ENCODE results near the gene PSRC1.
A peak's percentile ranks its signal among the peaks of the same experiment; 100 is the strongest.

PSRC1 gene

GRCh38 chr1:109283748-109284600 is 1.0 kb upstream of the PSRC1 start:
- no peak for TF ChIP-seq CTCF (IDR thresholded peaks at IDR 0.05; ENCODE audit: control insufficient read depth, extremely low read depth, insufficient read depth)
- no peak for DNase-seq (ENCODE audit: low read depth)
- H3K4me3 ChIP-seq (ENCODE audit: low read depth, low read length), result peak overlapping the region; percentile 81

- no peak for DNase-seq (ENCODE audit: low read depth)
- peak overlapping the region; percentile 81 for H3K4me3 ChIP-seq (ENCODE audit: low read depth, low read length)
- no peak for TF ChIP-seq CTCF (IDR thresholded peaks at IDR 0.05; ENCODE audit: control insufficient read depth, extremely low read depth, insufficient read depth)
Observed at GRCh38 chr1:109282497-109282951, 421 bp downstream of the PSRC1 start.

GRCh38 chr1:109281680-109282496 is 1.1 kb downstream of the PSRC1 start:
- peak overlapping the region; percentile 81 for H3K4me3 ChIP-seq (ENCODE audit: low read depth, low read length)
- no peak for TF ChIP-seq CTCF (IDR thresholded peaks at IDR 0.05; ENCODE audit: control insufficient read depth, extremely low read depth, insufficient read depth)

GRCh38 chr1:109280862-109281261 is 2.1 kb downstream of the PSRC1 start:
- TF ChIP-seq CTCF (IDR thresholded peaks at IDR 0.05; ENCODE audit: control insufficient read depth, extremely low read depth, insufficient read depth), result no peak
- H3K4me3 ChIP-seq (ENCODE audit: low read depth, low read length), result no peak overlapping the region
- DNase-seq (ENCODE audit: low read depth), result no peak

More at GRCh38 chr1:109281680-109282496, 1.1 kb downstream of the PSRC1 start:
- no peak for DNase-seq (ENCODE audit: low read depth)

GRCh38 chr1:109279615-109280278 is 3.2 kb downstream of the PSRC1 start:
- no peak for TF ChIP-seq CTCF (IDR thresholded peaks at IDR 0.05; ENCODE audit: control insufficient read depth, extremely low read depth, insufficient read depth)
- H3K4me3 ChIP-seq (ENCODE audit: low read depth, low read length), result no peak overlapping the region
- DNase-seq (ENCODE audit: low read depth), result no peak

GRCh38 chr1:109277434-109278204 is 5.3 kb downstream of the PSRC1 start:
- no peak overlapping the region for H3K4me3 ChIP-seq (ENCODE audit: low read depth, low read length)
- peak; percentile 66 for DNase-seq (ENCODE audit: low read depth)
- peak; percentile 95 for TF ChIP-seq CTCF (IDR thresholded peaks at IDR 0.05; ENCODE audit: control insufficient read depth, extremely low read depth, insufficient read depth)

Data from LNCaP clone FGC (cell line).